SKM-1 (cell line): ENCODE data around the gene B3GNT5.

Experiments
- DNase-seq: peaks from one replicate; lab custom pipeline; 2025; ENCODE audit not compliant: unreplicated experiment; lab: John Stamatoyannopoulos, UW

B3GNT5 gene

DNA sequence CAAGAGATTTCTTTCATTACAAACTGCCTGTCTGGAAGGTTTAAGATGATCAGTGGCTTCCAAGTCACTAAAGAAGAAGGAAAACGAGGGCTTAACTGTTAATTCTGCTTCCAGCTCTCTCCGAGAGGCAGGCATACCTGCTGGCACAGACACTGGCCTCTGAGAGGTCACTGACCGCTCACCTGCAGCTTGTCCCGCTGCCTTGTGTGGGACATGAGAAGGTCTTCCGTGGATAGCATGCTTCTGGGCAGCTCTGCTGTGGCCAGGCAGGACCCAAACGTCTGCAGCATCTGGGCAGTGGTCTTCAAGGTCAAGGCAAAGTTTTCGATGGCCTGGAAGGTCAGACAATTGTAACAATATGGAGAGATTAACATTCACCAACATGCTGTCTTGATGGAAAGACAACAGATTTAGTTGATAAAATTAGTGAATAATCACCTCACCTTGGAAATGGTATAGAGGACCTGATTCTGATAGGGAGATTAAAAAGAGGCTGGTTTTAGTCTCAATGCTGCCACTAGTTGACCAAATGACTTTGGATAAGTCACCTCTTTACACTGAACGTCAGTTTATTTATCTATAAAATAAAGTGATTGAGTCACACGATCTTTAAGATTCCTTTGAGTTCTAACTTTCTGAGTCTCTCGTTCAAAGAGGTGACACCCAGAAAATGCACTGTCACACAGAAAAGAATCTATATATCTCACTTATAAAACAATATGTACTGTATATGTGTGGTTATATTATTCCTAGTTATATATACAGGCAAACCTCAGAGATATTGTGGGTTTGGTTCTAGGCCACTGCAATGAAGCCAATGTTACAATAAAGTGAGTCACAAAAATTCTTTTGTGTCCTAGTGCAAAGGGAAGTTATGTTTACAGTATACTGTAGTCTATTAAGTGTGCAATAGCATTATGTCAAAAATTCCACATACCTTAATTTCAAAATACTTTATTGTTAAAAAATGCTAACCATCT, 65.1 kb downstream of the B3GNT5 start:
- no peak for DNase-seq

DNA sequence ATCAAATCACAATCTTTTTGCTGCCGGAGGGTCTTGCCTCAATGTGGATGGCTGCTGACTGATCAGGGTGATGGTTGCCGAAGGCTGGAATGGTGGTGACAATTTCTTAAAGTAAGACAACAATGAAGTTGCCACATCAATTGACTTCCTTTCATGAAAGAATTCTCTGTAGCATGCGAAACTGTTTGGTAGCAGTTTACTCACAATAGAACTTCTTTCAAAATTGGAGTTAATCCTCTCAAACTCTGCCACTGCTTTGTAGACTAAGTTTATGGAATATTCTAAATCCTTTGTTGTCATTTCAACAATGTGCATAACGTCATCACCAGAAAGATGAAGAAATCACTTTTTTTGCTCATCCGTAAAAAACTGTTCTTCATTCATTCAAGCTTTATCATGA, 65.8 kb downstream of the B3GNT5 start:
- DNase-seq: no peak

DNA sequence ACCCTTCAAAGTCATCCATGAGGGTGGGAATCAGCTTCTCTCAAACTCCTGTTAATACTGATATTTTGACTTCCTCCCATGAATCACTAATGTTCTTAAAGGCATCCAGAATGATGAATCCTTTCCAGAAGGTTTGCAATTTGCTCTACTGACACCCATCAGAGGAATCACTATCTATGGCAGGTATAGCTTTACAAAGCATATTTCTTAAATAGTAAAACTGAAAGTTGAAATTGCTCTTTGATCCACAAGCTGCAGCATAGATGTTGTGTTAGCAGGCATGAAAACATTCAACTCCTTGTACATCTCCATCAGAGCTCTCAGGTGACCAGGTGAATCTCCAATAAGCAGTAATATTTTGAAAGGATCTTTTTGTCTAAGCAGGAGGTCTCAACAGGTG, 66.3 kb downstream of the B3GNT5 start:
- no peak for DNase-seq
